GM18508 (cell line): ENCODE results near the gene DEFB113.

Experiments used
- ATAC-seq: cut with Tn5 transposase; IDR thresholded peaks from one replicate; pipeline ENCODE4 v1.9.1; 2021; ENCODE audit warnings: moderate number of reproducible peaks; ENCODE audit not compliant: insufficient read depth, unreplicated experiment

The DEFB113 gene

GRCh38 chr6:49937811-49938210, 31.6 kb downstream of the DEFB113 start:
- no peak for ATAC-seq

GRCh38 chr6:49937017-49937416, 32.4 kb downstream of the DEFB113 start:
- ATAC-seq, result no peak

- no peak for ATAC-seq
Observed at GRCh38 chr6:49935387-49935786, 34.0 kb downstream of the DEFB113 start.

- ATAC-seq, result no peak
Observed at GRCh38 chr6:49934770-49935169, 34.7 kb downstream of the DEFB113 start.

- ATAC-seq, result no peak
Observed at GRCh38 chr6:49933526-49933925, 35.9 kb downstream of the DEFB113 start.

- no peak for ATAC-seq
Observed at GRCh38 chr6:49929340-49929739, 40.1 kb downstream of the DEFB113 start.

GRCh38 chr6:49923826-49924225, 45.6 kb downstream of the DEFB113 start:
- ATAC-seq, result no peak

GRCh38 chr6:49919935-49920644, 49.3 kb downstream of the DEFB113 start:
- ATAC-seq, result no peak

GRCh38 chr6:49919261-49919660, 50.2 kb downstream of the DEFB113 start:
- no peak for ATAC-seq

- ATAC-seq, result no peak
Observed at GRCh38 chr6:49918787-49919186, 50.6 kb downstream of the DEFB113 start.
